MV-4-11 (cell line): ENCODE results near the gene SEPTIN6.

ENCODE experiments used
- DNase-seq: peaks from one replicate; lab custom pipeline; 2025; lab: John Stamatoyannopoulos, UW

SEPTIN6 gene

GRCh38 chrX:119647552-119648420 lies 45.2 kb downstream of the SEPTIN6 start:
- DNase-seq: no peak

- DNase-seq: no peak
These were observed 45.9 kb downstream of the SEPTIN6 start for GRCh38 chrX:119647089-119647488.

- DNase-seq: no peak
These were observed 46.5 kb downstream of the SEPTIN6 start for GRCh38 chrX:119646515-119646914.

- DNase-seq: no peak
These were observed 49.3 kb downstream of the SEPTIN6 start for GRCh38 chrX:119643696-119644095.
